GM18909 (cell line): Measurements from ENCODE around the gene ANKMY1.
A peak's percentile ranks its signal among the peaks of the same experiment; 100 is the strongest.
"Not testable (repeated sequence)": the region's sequence is repeated elsewhere in the genome, so short reads cannot be mapped to it uniquely, and the experiment has no call there.

ENCODE experiments used
- ATAC-seq: cut with Tn5 transposase; IDR thresholded peaks from one replicate; pipeline ENCODE4 v1.9.1; 2021; ENCODE audit warnings: mild to moderate bottlenecking; ENCODE audit not compliant: unreplicated experiment, poor library complexity

The ANKMY1 gene

DNA sequence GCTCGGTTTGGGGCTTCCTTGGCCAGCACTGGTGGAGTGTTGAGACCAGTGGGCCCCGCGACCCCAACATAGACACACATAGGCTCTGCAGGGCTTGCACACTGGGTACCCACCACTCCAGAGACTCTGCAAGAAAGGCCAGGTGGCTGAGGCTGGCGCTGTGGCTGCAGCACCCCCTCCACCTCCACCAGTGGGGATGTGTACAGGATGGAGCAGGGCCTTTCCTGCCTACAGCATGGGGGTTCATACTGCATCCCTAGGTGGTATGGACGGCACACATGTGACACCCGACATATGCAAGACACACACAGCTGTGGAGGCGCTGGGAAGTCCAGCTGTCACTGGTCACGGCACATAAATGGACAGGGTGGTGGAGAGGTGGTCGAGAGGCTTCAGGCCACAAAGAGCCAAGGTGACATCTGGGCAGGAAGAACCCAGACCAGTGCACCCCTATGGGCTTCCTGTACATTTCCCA is 11.8 kb upstream of the ANKMY1 start:
- no peak for ATAC-seq

DNA sequence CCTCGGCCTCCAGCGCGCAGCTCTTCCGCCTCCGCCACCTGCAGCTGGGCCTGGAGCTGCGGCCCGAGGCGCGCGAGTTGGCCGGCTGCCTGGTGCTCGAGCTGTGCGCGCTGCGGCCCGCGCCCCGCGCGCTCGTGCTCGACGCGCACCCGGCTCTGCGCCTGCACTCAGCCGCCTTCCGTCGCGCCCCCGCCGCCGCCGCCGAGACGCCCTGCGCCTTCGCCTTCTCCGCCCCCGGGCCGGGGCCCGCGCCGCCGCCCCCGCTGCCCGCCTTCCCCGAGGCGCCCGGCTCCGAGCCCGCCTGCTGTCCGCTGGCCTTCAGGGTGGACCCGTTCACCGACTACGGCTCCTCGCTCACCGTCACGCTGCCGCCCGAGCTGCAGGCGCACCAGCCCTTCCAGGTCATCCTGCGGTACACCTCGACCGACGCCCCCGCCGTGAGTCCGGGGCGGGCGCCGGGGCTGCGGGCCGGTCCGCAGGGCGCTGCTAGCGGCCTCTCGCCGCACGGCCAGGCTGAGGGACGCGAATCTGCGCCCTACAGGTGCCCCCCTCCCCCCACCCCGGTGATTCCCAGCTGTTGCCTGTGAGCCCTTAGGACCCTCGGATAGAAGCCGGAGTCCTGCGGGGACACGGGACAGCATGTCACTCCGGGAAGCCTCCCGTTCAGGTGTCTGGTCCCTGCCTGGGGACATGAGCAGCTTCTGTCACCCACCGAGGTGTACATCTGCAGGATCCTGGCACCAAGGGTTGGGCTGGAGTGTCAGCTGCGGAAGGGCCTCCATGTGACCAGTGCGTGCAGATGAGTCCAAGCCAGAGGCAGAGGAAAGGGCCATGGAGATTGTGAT is 11.1 kb upstream of the ANKMY1 start:
- ATAC-seq: peak; percentile 23

DNA sequence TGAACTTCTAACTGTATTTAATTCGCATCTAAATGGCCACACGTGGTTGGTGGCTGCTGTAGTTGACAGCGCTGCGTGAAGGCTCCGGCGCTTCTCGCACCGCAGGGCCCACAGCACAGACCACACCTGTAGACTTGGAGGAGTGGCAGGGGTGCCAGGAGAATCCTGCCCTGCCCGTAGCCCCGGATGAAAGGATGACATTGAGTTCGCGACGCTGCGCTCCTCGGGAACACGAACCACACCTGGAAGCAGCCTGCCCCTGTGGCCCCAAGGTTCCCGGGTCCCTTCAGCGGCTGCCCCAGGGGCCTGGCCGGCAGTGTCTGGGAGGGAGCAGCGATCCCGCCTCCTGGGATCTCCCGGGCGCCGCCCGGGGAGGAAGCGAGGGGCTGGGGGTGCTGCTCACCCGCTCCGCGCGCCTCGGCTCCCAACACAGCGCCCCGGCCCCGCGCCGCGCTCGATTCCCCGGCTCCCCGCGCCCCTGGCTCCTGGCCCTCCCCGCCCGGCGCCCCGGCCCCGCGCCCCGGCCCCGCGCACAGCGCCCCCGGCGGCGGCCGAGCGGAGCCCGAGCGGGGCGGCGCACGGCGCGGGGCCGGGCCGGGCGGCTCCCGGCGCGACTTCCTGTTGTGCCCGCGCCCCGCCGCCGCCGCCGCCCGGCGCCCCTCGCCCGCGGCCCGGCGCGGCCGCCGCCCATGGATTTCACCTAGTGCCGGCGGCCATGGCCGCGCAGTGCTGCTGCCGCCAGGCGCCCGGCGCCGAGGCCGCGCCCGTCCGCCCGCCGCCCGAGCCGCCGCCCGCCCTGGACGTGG is 10.3 kb upstream of the ANKMY1 start, which contains the start of gene RNPEPL1:
RNPEPL1 (plus strand) TSS at position 613 of the 806 bp plus-strand sequence; CDS start at position 716, 103 bp downstream.
- peak; percentile 28 for ATAC-seq

- ATAC-seq: no peak
Observed at GRCh38 chr2:240567137-240567871, 9.5 kb upstream of the ANKMY1 start.

DNA sequence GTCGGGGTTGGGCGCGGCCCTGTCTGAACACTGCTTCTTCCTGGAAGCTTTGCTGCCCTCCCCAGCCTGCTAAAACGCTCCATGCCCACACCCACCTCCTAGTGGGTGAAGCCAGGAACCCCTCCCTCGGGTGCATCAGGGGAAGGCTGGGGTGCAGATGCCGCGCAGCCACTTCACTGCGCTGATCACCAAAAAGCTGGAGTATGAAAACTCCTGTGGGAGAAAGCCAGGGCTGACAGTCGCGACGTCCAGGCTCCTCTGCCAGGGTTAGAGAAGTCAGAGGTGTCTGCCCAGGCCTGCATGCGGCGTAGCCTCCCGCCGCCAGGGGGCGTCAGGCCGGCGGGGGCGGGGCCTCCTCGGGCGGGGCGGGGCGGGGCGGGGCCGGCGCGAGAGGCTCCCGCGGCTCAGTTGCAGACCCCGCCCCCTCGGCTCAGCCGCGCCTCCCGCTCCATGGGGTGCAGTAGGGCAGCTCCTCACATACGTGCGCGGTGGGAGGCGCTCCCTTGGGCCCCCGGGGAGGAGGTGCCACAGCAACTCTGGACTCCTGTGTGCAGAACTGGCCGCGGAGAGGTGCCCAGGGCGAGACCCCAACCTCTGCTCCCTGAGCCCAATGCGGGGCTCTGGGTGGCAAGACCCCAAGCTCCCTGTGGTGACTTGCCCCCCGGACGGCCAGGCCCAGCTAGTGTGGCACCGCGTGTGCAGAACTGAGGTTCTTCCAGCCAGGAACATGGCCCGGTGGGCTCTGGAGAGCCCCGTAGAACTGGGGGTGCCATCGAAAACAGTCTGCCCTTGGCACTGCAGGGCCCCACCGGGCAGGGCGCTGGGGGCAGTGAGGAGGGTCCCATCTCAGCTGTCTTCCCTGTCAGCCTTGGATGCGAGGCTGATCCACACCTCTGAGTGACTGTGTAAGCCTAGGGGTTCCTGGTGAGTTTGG is 8.7 kb upstream of the ANKMY1 start:
- peak; percentile 49 for ATAC-seq

GRCh38 chr2:240565333-240566202 is 7.8 kb upstream of the ANKMY1 start:
- ATAC-seq: peak; percentile 35

DNA sequence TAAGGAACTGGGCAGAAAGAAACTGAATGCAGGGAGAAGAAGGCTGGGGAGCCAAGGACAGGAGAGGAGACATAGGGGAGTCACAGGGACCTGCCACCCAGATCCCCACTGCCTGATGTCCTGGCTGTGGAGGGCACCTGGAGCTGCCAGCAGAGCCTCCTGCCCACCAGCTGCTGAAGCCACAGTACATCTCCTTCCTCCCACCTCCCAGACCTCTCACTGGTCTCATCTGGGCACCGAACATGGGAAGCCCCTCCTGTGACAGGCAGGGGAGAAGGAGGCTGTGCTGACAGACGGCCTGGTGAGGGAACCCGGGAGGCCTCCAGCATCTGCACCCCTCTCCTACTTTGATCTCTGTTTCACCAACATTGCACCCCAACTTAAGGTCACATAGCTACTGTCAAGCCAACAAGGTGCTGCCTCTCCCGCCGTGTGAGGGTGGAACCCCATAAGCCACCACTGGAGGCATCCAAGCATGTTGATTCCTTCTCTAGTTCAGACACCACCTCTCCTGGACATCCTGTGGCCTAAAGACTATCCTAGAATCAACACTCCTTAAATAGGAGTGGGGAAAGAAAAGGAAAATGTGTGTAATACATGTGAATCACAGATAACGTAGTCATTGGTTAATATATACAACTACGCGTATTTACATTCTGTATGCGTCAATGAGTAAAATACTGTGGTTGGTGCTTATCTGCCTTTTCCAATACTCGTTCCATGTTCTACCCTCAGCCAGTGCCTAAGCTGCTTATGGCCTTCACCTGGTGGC is 7.0 kb upstream of the ANKMY1 start:
- ATAC-seq: no peak

DNA sequence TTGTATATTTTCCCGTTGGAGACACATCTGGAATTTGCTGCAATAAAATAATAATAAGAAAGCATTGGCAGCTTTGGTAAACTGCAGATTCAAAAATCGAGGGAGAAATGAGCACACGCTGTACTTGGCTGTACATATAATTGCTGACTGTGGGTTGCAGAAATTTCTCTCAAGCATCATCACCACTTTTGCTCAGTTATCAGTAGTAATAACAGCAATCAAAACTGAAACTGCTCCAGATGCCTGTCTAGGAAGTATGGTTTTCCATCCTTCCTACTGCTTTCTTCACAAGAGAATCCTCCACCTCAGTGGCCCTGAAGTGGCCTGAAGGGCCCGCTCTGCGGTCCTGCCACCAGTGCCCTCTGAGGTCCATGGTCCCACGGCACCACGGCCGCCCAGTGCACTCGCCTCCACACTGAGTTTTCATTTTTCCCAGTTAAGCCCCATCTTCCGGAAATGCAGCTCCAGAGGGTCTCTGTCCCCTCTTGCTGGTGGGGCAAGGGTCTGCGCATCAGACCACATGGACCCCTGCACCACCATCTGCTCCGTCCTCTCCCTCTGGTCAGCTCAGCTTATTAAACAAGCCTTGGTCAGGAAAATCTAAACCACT is 6.3 kb upstream of the ANKMY1 start:
- ATAC-seq: no peak

GRCh38 chr2:240563231-240563630 is 5.4 kb upstream of the ANKMY1 start:
- ATAC-seq: not testable (repeated sequence)

GRCh38 chr2:240561325-240561971 is 3.7 kb upstream of the ANKMY1 start:
- ATAC-seq: peak; percentile 4

- ATAC-seq: peak; percentile 65
Observed at GRCh38 chr2:240560480-240561324, 2.9 kb upstream of the ANKMY1 start.

GRCh38 chr2:240560084-240560479 is 2.3 kb upstream of the ANKMY1 start, which contains the start of gene DUSP28:
TSS of gene DUSP28 (plus strand) at chr2:240560357. CDS start at chr2:240560685, 328 bp downstream.
- peak; percentile 62 for ATAC-seq

- no peak for ATAC-seq
Observed at GRCh38 chr2:240559286-240559685, 1.5 kb upstream of the ANKMY1 start.

- ATAC-seq: no peak
Observed at GRCh38 chr2:240558236-240558761, 511 bp upstream of the ANKMY1 start.

DNA sequence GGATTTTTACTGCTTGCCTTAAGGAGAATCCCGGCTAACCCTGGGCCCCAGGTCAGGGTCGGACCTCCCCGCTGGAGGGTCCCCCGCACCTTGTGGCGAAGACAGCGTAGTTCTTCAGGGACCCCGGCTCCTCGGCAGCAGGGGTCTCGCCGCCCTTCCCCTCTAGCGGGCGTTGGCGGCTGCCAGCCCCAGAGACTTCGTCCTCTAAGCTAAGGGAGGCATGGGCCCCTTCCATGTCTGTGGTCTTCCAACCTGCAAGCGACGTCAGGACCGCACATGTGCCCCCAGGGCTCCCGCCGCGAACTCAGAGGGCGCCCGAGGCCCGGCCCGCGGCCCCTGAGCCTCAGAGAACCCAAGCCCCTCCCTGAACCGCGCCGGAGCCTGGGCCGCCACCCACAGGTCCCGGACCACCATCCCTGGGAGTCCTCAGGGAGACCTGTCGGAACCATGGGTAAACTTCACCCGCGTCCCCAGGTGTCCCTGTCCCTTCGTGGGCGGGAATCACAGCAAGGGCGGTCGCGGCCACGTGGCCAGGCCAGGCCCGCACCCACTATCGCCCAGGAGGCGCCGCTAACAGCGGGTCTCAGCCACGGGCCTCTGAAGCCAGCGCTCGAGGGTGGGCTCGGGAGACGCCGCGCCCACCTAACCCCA is 562 bp downstream of the ANKMY1 start:
- no peak for ATAC-seq
